Gastroesophageal sphincter (tissue), 3 donors: ENCODE measurements around the gene MRPL46.

ENCODE experiments used
- CTCF ChIP-seq, 4 experiments: fragments of 200-600 bp in 2 of 4; fragments of 450-650 bp in 2 of 4; sonication (generic) in 1 of 4; IDR thresholded peaks; one replicate each; pipeline ENCODE4 v1.5.1; 2017 to 2019; ENCODE audit warnings: antibody characterized with exemption in 4 of 4, mild to moderate bottlenecking in 2 of 4, moderate library complexity in 2 of 4
- POLR2A ChIP-seq, 2 donors: fragments of 450-650 bp; IDR thresholded peaks; one replicate each; pipeline ENCODE4 v1.6.1; 2017; ENCODE audit warnings: antibody characterized with exemption in 2 of 2, mild to moderate bottlenecking in 2 of 2, moderate library complexity in 1 of 2
- POLR2AphosphoS5 ChIP-seq: sonication (generic); formaldehyde crosslinking; IDR thresholded peaks from one replicate; pipeline ENCODE4 v1.6.1; 2017; ENCODE audit warnings: antibody characterized with exemption

- TF ChIP-seq CTCF (IDR thresholded peaks at IDR 0.05) (no peak), POLR2A (IDR thresholded peaks at IDR 0.05) (no peak), POLR2AphosphoS5 (no peak)
Observed at GRCh38 chr15:88469321-88469720, 2.1 kb upstream of the MRPL46 start.
